BLaER1 treated with 17β-estradiol and CSF1 and Interleukin-3, amounts not matched to agents 10 nM and 100 nM (cell line): ENCODE results near the gene IFT88.

Experiments used
- H3K27ac ChIP-seq, 11 experiments: shearing (Covaris generic); formaldehyde crosslinking; 2 replicates each; pipeline ENCODE4 v1.8.1; 2022
- H3K27me3 ChIP-seq, 11 experiments: shearing (Covaris generic); formaldehyde crosslinking; 2 replicates each; pipeline ENCODE4 v1.8.1; 2022
- H3K36me3 ChIP-seq, 11 experiments: shearing (Covaris generic); formaldehyde crosslinking; 2 replicates each; pipeline ENCODE4 v1.8.1; 2022
- H3K4me1 ChIP-seq, 10 experiments: shearing (Covaris generic); formaldehyde crosslinking; 2 replicates each; pipeline ENCODE4 v1.8.1; 2022
- H3K4me2 ChIP-seq, 11 experiments: shearing (Covaris generic); formaldehyde crosslinking; 2 replicates each; pipeline ENCODE4 v1.8.1; 2022
- H3K4me3 ChIP-seq, 10 experiments: shearing (Covaris generic); formaldehyde crosslinking; 2 replicates each; pipeline ENCODE4 v1.8.1; 2022
- H3K9ac ChIP-seq, 11 experiments: shearing (Covaris generic); formaldehyde crosslinking; 2 replicates each; pipeline ENCODE4 v1.8.1; 2022
- H3K9me3 ChIP-seq, 11 experiments: shearing (Covaris generic); formaldehyde crosslinking; replicated peaks in 1 of 11; 2 replicates each; pipeline ENCODE4 v1.8.1; 2022
- H4K20me1 ChIP-seq, 11 experiments: shearing (Covaris generic); formaldehyde crosslinking; 2 replicates each; pipeline ENCODE4 v1.8.1; 2022
- Cebpa-rat ChIP-seq, 11 experiments: shearing (Covaris generic); IDR thresholded peaks; 2 replicates each; pipeline ENCODE4 v1.8.1; 2022

IFT88 gene, protein sequence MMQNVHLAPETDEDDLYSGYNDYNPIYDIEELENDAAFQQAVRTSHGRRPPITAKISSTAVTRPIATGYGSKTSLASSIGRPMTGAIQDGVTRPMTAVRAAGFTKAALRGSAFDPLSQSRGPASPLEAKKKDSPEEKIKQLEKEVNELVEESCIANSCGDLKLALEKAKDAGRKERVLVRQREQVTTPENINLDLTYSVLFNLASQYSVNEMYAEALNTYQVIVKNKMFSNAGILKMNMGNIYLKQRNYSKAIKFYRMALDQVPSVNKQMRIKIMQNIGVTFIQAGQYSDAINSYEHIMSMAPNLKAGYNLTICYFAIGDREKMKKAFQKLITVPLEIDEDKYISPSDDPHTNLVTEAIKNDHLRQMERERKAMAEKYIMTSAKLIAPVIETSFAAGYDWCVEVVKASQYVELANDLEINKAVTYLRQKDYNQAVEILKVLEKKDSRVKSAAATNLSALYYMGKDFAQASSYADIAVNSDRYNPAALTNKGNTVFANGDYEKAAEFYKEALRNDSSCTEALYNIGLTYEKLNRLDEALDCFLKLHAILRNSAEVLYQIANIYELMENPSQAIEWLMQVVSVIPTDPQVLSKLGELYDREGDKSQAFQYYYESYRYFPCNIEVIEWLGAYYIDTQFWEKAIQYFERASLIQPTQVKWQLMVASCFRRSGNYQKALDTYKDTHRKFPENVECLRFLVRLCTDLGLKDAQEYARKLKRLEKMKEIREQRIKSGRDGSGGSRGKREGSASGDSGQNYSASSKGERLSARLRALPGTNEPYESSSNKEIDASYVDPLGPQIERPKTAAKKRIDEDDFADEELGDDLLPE

DNA sequence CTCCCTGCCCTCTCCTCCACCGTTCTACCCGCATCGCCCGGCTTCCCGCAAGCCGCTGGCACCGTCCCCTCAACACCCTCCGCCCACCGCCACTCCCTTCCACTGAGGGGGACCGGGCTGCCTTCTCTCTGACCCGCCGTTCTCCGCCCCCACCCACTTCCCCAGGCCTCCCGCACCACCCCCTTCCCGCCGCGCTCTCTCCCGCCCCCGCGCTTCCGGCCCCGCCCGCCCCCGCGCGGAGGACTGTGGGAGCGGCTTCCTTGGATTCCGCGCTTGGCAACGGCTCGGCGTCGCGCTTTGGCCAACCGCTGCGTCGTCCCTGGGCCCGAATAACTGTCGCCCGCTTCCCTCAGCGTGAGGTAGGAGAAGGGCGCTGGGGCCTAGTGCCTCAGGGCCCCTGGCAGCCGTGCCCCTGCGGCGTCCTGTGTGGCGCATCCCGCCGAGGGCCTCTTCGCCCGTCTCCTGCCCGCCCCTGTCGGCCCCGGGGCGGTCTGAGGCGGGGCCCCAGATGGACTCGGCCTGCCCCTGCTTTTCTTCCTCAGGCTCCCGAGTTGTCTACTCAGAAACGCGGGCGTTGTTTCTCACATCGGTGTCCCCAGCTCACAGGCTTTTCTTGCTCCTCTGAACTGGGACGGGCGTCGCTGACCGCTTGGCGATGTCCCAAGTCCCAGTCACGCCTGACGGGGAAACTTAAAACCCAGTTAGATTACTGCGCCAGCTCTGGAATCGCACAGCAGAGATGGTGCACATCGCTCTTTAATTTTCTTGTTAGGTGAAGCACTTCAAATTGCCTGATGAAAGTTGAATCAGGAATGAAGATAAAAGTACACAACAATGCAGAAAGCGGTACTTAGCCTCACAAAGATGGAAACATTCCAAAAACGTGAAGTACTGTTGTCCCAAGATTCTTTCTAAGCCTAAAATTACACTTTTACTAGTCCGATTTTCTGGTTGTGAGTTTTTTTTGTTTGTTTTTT is at the start of gene IFT88:
Gene IFT88 (plus strand): TSS at position 260 of the 977 bp plus-strand sequence. CDS start 7,229 bp downstream, outside the sequence.
- Histone ChIP-seq H3K4me3 (peak within 1 kb of the TSS; percentile 51 to 74 (median 64)), H4K20me1 (no peaks in the 10 kb centered on the region), H3K4me1 (peaks cover 8 to 17% (median 15%) of the 10 kb centered on the region in 10 experiments; a peak in 19 of 20 replicates), H3K27me3 (no peaks in the 10 kb centered on the region), H3K9me3 (peaks cover 19 to 32% (median 23%) of the 10 kb centered on the region in 11 experiments), H3K27ac (peak within 1 kb of the TSS; percentile 77 to 94 (median 91)), H3K36me3 (no peaks in the 10 kb centered on the region), H3K4me2 (peak within 1 kb of the TSS; percentile 66 to 96 (median 89)), H3K9ac (peak within 1 kb of the TSS; percentile 81 to 94 (median 90))
- TF ChIP-seq Cebpa-rat (IDR thresholded peaks at IDR 0.05) = no peak

DNA sequence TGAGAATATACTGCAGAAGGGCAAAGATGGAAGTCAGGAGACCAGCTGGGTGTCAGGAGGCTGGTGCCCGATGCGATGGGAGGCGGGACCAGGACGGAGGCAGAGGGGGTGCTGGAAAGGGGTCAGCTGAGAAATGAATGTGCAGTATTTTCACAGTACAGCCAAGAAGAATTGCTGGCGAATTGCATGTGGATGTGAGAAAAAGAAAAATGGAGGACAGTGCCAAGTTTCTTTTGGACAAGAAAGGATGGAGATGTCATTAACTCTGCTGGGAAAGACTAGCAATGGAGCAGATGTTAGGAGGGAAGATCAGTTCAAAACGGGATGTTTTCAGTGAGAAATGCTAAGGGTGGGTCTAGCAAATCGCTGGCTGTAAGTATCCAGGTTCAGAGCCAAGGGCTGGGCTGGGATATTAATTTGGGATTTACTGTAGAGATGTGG is 48.3 kb upstream of the IFT88 start:
- Histone ChIP-seq H3K9me3 (peaks cover 0 to 19% (median 0%) of the 10 kb centered on the region in 11 experiments; a peak in 4 of 22 replicates), H3K9ac (no peak overlapping the region), H3K27me3 (no peaks in the 10 kb centered on the region), H3K36me3 (peaks cover 0 to 10% (median 0%) of the 10 kb centered on the region in 11 experiments; a peak in 5 of 22 replicates), H3K4me3 (no peak overlapping the region), H4K20me1 (peaks cover 0 to 8% (median 0%) of the 10 kb centered on the region in 11 experiments; a peak in 2 of 22 replicates), H3K27ac (no peak overlapping the region), H3K4me1 (peaks cover under 1 to 24% (median 3%) of the 10 kb centered on the region in 10 experiments; a peak in 14 of 20 replicates), H3K4me2 (no peak overlapping the region)
- no peak for TF ChIP-seq Cebpa-rat (IDR thresholded peaks at IDR 0.05)

DNA sequence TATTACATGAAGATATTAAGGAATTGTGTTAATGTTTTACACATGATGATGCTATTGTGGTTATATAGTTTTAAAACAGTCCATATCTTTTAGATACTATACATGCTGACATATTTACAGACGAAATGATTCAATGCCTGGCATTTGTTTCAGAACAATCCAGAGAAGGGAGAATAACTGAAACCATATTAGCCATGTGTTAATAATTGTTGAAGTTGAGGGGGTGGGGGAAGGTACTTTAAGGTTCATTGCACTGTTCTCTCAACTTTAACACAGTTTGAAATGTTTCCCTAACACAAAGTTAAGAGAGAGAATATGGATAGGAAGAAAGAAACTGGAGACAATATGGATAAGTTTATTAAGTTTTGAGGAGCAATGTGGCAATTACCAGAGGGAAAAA is 47.1 kb upstream of the IFT88 start:
- H3K4me1 ChIP-seq = peaks cover 0 to 30% (median 5%) of the 10 kb centered on the region in 10 experiments; a peak in 14 of 20 replicates
- no peak overlapping the region for H3K27ac ChIP-seq
- H3K4me3 ChIP-seq = no peak overlapping the region
- no peak overlapping the region for H3K4me2 ChIP-seq
- no peaks in the 10 kb centered on the region for H3K27me3 ChIP-seq
- H3K36me3 ChIP-seq = peaks cover 0 to 10% (median 0%) of the 10 kb centered on the region in 11 experiments; a peak in 5 of 22 replicates
- no peak overlapping the region for H3K9ac ChIP-seq
- no peak for TF ChIP-seq Cebpa-rat (IDR thresholded peaks at IDR 0.05)
- peaks cover 0 to 19% (median 0%) of the 10 kb centered on the region in 11 experiments; a peak in 4 of 22 replicates for H3K9me3 ChIP-seq
- H4K20me1 ChIP-seq = peaks cover 0 to 6% (median 0%) of the 10 kb centered on the region in 11 experiments; a peak in 1 of 22 replicates

DNA sequence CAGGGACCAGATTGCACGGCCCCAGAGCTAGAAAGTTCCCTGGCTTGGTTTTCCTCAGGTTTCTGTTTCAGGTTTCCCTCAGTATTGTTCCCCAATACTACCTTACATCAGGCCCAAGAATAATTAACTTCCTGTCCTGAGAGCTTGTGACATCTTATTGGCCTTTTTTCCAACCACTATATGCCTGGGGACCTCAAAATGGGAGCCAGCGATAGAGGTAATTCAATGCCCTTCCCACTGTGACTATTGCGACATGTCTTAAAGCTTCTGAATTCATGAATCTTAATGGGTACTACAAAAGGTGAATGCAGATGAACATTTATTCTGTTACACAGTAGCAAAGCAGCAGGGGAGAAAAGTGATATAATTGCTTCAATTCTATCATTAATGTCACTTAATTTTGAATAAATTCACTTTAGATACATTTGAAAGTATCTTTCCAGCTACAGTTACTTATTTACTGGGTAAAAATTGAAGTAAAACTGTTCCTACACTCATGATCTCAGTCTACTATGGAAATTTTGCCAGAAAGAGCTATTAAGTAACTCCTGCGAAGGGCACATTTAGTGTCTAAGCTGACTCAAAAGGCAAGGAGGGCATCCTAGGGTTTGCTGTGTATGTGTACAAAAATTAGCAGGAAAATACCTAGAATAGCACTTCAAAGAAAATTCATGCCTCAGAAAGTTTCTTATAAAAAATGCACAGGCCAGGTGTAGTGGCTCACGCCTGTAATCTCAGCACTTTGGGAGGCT is 45.4 kb upstream of the IFT88 start:
- Histone ChIP-seq H3K4me1 (peaks cover 6 to 33% (median 14%) of the 10 kb centered on the region in 10 experiments), H3K27ac (no peak overlapping the region), H3K36me3 (peaks cover 0 to 10% (median 0%) of the 10 kb centered on the region in 11 experiments; a peak in 5 of 22 replicates), H3K4me3 (no peak overlapping the region), H3K9ac (no peak overlapping the region), H3K9me3 (peaks cover 0 to 16% (median 0%) of the 10 kb centered on the region in 11 experiments; a peak in 4 of 22 replicates), H3K27me3 (no peaks in the 10 kb centered on the region), H4K20me1 (peaks cover 0 to 6% (median 0%) of the 10 kb centered on the region in 11 experiments; a peak in 1 of 22 replicates), H3K4me2 (0 out of 22 replicates have a peak overlapping the region, but pooled peaks of 1 of the 11 experiments have one; percentile 24)
- peak in 6 of 11 experiments; percentile 40 to 67 (median 54); a peak in 6 of 22 replicates for TF ChIP-seq Cebpa-rat (IDR thresholded peaks at IDR 0.05)

DNA sequence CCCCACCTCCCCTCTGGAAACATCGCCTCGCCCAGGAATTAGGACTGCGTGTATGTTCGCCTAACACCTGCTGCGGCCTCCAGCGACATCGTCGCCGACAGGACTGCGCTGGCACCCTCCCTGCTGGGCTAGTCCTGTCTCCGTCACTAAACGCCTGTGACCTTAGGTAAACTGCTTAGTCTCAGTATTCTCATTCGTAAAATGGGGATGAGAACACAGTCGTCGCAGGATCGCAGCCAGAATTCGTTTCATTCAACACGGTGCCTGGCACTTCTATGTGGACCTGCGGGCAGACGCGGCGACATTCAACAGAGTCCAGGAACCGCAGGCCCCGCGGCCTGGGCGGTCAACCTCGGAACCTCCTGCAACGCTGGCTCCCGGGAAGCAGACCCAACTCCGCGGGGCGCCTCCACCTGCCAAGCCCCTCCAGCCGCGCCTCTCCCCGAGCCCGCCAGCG is 41.8 kb upstream of the IFT88 start:
- H3K4me2 ChIP-seq = peak overlapping the region; percentile 79 to 100 (median 95)
- H3K27ac ChIP-seq = peak overlapping the region; percentile 66 to 95 (median 81)
- H3K4me1 ChIP-seq = peaks cover 19 to 62% (median 32%) of the 10 kb centered on the region in 10 experiments
- H3K27me3 ChIP-seq = no peaks in the 10 kb centered on the region
- peaks cover 0 to 6% (median 0%) of the 10 kb centered on the region in 11 experiments; a peak in 1 of 22 replicates for H4K20me1 ChIP-seq
- peaks cover 0 to 9% (median 0%) of the 10 kb centered on the region in 11 experiments; a peak in 4 of 22 replicates for H3K9me3 ChIP-seq
- TF ChIP-seq Cebpa-rat (IDR thresholded peaks at IDR 0.05) = no peak
- peak overlapping the region; percentile 74 to 93 (median 81) for H3K4me3 ChIP-seq
- H3K36me3 ChIP-seq = peaks cover 0 to 4% (median 0%) of the 10 kb centered on the region in 11 experiments; a peak in 3 of 22 replicates
- H3K9ac ChIP-seq = peak overlapping the region; percentile 79 to 97 (median 86)

DNA sequence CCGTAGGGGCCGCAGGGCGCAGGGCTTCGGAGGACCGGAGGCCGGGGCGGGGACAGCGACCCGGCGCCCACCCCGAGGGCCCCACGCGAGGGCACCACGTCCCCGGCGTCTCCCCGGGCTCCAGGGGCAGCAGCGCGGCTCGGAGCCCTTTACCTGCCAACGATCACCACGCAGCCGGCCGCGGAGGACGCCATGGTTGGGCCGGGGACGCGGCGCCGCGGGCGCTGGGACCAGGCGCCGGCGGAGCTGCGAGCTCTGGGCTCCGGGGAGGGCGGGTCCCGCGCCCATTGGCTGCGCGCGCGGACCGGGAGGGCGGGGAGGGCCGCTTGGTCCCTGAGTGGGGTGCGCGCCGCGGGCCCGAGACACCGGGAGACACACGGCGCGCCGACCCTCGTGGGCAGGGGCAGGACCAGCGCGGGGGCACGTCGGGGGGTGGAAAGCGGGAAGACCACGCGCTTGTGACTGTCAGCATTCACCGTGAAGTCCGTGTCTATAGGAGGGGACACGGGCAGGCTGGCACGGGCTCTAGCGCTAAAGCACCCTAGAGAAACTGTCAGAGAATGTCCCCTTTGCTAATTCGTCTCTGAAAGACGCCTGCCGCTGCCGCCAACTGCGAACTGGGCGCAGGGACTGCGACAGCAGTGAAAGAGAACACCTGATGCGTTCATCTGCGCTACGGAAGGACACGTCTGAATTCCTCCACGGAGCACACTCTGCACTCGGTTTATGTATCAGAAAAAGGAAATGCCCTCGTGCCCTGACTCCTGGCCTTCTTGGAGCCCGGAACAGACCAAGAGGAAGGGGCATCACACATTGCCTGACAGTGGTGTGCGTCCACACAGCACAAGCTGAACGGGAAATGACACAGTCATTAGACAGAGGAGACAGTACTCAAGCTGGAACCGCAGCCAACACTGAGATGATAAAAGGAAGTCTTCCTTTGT is 41.1 kb upstream of the IFT88 start, which contains the start of gene CRYL1:
Gene CRYL1 (minus strand): TSS at position 257 of the 944 bp plus-strand sequence. CDS start 63 bp downstream, at position 194.
- H3K9me3 ChIP-seq = peaks cover 0 to 5% (median 2%) of the 10 kb centered on the region in 11 experiments; a peak in 10 of 22 replicates
- H3K4me3 ChIP-seq = peak within 1 kb of the TSS; percentile 74 to 93 (median 81)
- peaks cover 0 to 6% (median 0%) of the 10 kb centered on the region in 11 experiments; a peak in 1 of 22 replicates for H4K20me1 ChIP-seq
- no peaks in the 10 kb centered on the region for H3K36me3 ChIP-seq
- H3K27me3 ChIP-seq = no peaks in the 10 kb centered on the region
- peak within 1 kb of the TSS; percentile 79 to 97 (median 86) for H3K9ac ChIP-seq
- no peak for TF ChIP-seq Cebpa-rat (IDR thresholded peaks at IDR 0.05)
- H3K4me2 ChIP-seq = peak within 1 kb of the TSS; percentile 79 to 100 (median 95)
- peak within 1 kb of the TSS; percentile 66 to 95 (median 81) for H3K27ac ChIP-seq
- peaks cover 19 to 62% (median 32%) of the 10 kb centered on the region in 10 experiments for H3K4me1 ChIP-seq
